Astrocyte (in vitro differentiated cells and primary cell): ENCODE measurements around the gene GON4L.

ENCODE experiments used
- CTCF ChIP-seq: IDR thresholded peaks from 2 replicates; pipeline ENCODE4 v1.5.1; 2011; ENCODE audit warnings: low read depth, mild to moderate bottlenecking, inconsistent platforms, low read length, moderate library complexity; ENCODE audit not compliant: insufficient read depth
- EZH2 ChIP-seq: IDR thresholded peaks from 2 replicates; pipeline ENCODE4 v1.6.1; 2012; ENCODE audit warnings: mild to moderate bottlenecking, low read length, inconsistent platforms; ENCODE audit not compliant: insufficient read depth

DNA sequence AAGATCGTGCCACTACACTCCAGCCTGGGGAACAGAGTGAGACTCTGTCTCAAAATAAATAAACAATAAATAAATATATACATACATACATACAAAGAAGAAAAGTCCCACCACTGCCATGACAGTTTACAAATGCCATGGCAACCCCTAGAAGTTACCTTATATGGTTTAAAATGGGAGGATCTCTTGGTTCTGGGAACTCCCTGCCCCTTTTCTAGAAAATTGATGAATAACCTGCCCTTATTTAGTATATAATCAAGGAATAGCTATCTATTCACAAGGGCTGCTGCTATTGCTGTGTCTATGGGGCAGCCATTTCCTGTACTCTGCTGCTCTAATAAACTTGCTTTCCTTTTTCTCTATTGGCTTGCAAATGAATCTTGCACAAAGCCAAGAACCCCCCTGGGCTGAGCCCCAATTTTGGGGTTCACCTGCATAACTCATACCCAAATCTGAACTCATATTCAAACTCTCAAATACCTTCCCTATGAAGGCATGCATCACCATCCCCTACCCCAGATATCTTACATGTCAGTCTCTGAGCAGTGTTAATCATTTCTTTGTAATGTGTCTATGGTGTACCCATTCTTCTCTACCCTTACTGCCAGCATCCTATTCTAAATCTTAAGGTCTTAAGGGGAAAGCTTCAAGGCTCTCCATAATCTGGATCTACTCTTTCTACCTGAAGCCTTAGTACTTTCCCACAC lies 9.0 kb downstream of the GON4L start:
- TF ChIP-seq CTCF (no peak), EZH2 (no peak)
